Adipose tissue (tissue), 3 donors: ENCODE data around the gene SOX8. TPM values are rescaled to one million over a fixed set of nuclear protein-coding genes. Genes with fewer than 3 reads are reported as not detected.

Experiments
- H3K27ac ChIP-seq: one replicate; pipeline ENCODE4 v1.5.1; 2013; ENCODE audit warnings: low read depth, low read length
- WGBS, 3 donors: extraction: QIAGEN DNeasy Blood & Tissue Kit; methylation state at CpG; one replicate each; pipeline ENCODE4 v1.1.7; 2013; 5-methylcytosine and 5-hydroxymethylcytosine counted together
- polyA plus RNA-seq, 3 donors: library from polyadenylated mRNA; stranded (reverse); fragments of 200-250 nt; gene quantifications; one replicate each; pipeline ENCODE4 v1.2.3, GENCODE V29; 2013
- donor health status: healthy with polysubstance abuse.
- donor health status: Bipolar disorder and iron deficiency.
- donor health status: healthy.

The SOX8 gene
- polyA plus RNA-seq, 3 donors: 0.61 to 1.3 (median 0.90) TPM

GRCh38 chr16:1027501-1027815, 45.9 kb downstream of the SOX8 start:
- no peak overlapping the region for H3K27ac ChIP-seq
- 80 to 90% (median 82%) methylated on average over 22 of the region's 22 CpGs for WGBS, 3 donors

- 47 to 70% (median 51%) methylated on average over 15 of the region's 15 CpGs for WGBS, 3 donors
- H3K27ac ChIP-seq: no peak overlapping the region
These were observed 46.5 kb downstream of the SOX8 start for GRCh38 chr16:1028056-1028455.

GRCh38 chr16:1028524-1029258, 47.1 kb downstream of the SOX8 start:
- no peak overlapping the region for H3K27ac ChIP-seq
- 13 to 54% (median 18%) methylated on average over 38 to 39 of the region's 39 CpGs for WGBS, 3 donors

GRCh38 chr16:1029259-1029545, 47.6 kb downstream of the SOX8 start:
- no peak overlapping the region for H3K27ac ChIP-seq
- WGBS, 3 donors: 45 to 77% (median 55%) methylated on average over 14 of the region's 14 CpGs

- WGBS, 3 donors: 5 to 39% (median 24%) methylated on average over 15 to 26 of the region's 26 CpGs
- H3K27ac ChIP-seq: no peak overlapping the region
These were observed 48.9 kb downstream of the SOX8 start for GRCh38 chr16:1030473-1030901.

GRCh38 chr16:1031666-1032065, 50.1 kb downstream of the SOX8 start:
- no peak overlapping the region for H3K27ac ChIP-seq
- WGBS, 3 donors: 88 to 93% (median 89%) methylated on average over 17 of the region's 17 CpGs

- 90 to 97% (median 94%) methylated on average over 2 of the region's 2 CpGs for WGBS, 3 donors
- no peak overlapping the region for H3K27ac ChIP-seq
These were observed 51.0 kb downstream of the SOX8 start for GRCh38 chr16:1032607-1033006.

- WGBS, 3 donors: 95 to 97% (median 97%) methylated on average over 3 of the region's 3 CpGs
These were observed 51.6 kb downstream of the SOX8 start for GRCh38 chr16:1033128-1033679.

GRCh38 chr16:1034230-1035065, 52.9 kb downstream of the SOX8 start:
- WGBS, 3 donors: 73 to 78% (median 73%) methylated on average over 6 of the region's 6 CpGs
- H3K27ac ChIP-seq: no peak overlapping the region

More at GRCh38 chr16:1033128-1033679, 51.6 kb downstream of the SOX8 start:
- H3K27ac ChIP-seq: no peak overlapping the region

- WGBS, 3 donors: 73 to 83% (median 83%) methylated on average over 7 of the region's 7 CpGs
- H3K27ac ChIP-seq: no peak overlapping the region
These were observed 53.5 kb downstream of the SOX8 start for GRCh38 chr16:1035066-1035415.

- 29 to 62% (median 48%) methylated on average over 15 of the region's 15 CpGs for WGBS, 3 donors
- no peak overlapping the region for H3K27ac ChIP-seq
These were observed 54.6 kb downstream of the SOX8 start for GRCh38 chr16:1036166-1036565.

Other genes starting within 250 kb of the SOX8 start
- 10 to 100 TPM; 16.0 to 23.7 (median 19.0) TPM for gene CIAO3, start 240.8 kb upstream of the SOX8 start, polyA plus RNA-seq
- 10 to 100 TPM in 2 of 3 donors, under 1 TPM in 1; 0.49 to 14.2 (median 13.2) TPM for gene MSLN, start 221.0 kb upstream of the SOX8 start, polyA plus RNA-seq
- gene RPUSD1, start 193.4 kb upstream of the SOX8 start, polyA plus RNA-seq: 10 to 100 TPM; 10.5 to 16.7 (median 10.8) TPM
- gene CHTF18, start 193.2 kb upstream of the SOX8 start, polyA plus RNA-seq: 10 to 100 TPM in 1 of 3 donors, 1 to 10 TPM in 2; 7.3 to 12.6 (median 8.0) TPM
- gene GNG13, start 181.0 kb upstream of the SOX8 start, polyA plus RNA-seq: not detected
- gene LMF1, start 10.8 kb upstream of the SOX8 start, polyA plus RNA-seq: 10 to 100 TPM in 2 of 3 donors, 1 to 10 TPM in 1; 8.7 to 13.0 (median 12.3) TPM
- under 1 TPM in 1 of 3 donors, not detected in 2; 0.15 TPM for gene SSTR5, start 91.0 kb downstream of the SOX8 start, polyA plus RNA-seq
- not detected for gene C1QTNF8, start 114.5 kb downstream of the SOX8 start, polyA plus RNA-seq
- 10 to 100 TPM in 1 of 3 donors, 1 to 10 TPM in 2; 2.9 to 11.9 (median 6.5) TPM for gene CACNA1H, start 171.3 kb downstream of the SOX8 start, polyA plus RNA-seq
- gene TPSG1, start 243.5 kb downstream of the SOX8 start, polyA plus RNA-seq: under 1 TPM; 0.10 to 0.45 (median 0.15) TPM
- 10 to 100 TPM in 2 of 3 donors, 1 to 10 TPM in 1; 8.0 to 26.3 (median 18.4) TPM for gene TPSB2, start 248.4 kb downstream of the SOX8 start, polyA plus RNA-seq